GDM1 (cell line): ENCODE data around the gene NPTX1.
A peak's percentile ranks its signal among the peaks of the same experiment; 100 is the strongest.

Experiments
- DNase-seq: peaks from one replicate; lab custom pipeline; 2025; lab: John Stamatoyannopoulos, UW

Gene NPTX1

GRCh38 chr17:80443916-80444643, 32.3 kb downstream of the NPTX1 start:
- no peak for DNase-seq

DNA sequence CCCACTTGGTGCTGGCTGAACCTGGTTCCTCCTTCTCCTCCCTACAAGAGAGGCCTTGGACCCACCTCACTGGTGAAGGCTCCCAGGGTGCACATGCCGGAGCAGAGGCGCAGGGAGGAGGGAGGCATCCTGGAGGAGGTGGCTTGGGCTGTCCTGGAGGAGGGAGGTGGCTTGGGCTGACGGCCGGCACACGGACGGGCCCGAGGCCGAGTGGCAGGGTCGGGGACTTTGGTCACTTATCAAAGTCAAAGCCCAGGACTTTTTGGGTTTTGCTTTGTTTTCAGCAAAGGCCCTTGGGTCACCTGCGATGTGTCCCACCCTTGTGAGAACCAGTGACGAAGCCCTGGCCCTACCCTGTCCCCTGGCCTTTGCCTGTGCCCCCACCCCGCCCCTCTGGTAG, 32.9 kb downstream of the NPTX1 start:
- no peak for DNase-seq

- no peak for DNase-seq
Measured at GRCh38 chr17:80442764-80443163, 33.6 kb downstream of the NPTX1 start.

GRCh38 chr17:80442323-80442659, 34.1 kb downstream of the NPTX1 start:
- DNase-seq, result no peak

- no peak for DNase-seq
Measured at GRCh38 chr17:80441598-80442322, 34.6 kb downstream of the NPTX1 start.

- DNase-seq, result peak; percentile 20
Measured at GRCh38 chr17:80441133-80441578, 35.3 kb downstream of the NPTX1 start.

DNA sequence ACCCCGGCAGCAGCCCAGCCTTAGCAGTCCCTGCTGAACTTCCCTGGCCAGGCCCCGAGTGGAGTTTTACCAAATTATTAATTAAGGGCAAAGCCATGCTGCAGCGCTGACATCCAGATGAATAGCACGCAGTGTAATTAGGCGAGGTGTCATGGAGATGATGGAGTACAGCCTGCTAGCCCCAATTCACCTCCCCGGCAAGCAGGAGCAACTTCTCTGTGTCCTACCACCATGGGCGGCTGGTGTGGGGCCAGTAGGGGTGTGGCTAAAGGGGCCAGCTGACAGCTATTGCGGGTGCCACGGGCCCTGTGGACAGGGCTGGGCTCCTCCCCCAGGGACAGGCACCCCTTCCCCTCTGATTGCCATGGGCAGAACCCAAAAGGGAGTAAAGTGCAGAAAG, 36.9 kb downstream of the NPTX1 start:
- no peak for DNase-seq

GRCh38 chr17:80438806-80439205, 37.6 kb downstream of the NPTX1 start:
- no peak for DNase-seq

GRCh38 chr17:80437532-80437931, 38.9 kb downstream of the NPTX1 start:
- DNase-seq, result no peak

DNA sequence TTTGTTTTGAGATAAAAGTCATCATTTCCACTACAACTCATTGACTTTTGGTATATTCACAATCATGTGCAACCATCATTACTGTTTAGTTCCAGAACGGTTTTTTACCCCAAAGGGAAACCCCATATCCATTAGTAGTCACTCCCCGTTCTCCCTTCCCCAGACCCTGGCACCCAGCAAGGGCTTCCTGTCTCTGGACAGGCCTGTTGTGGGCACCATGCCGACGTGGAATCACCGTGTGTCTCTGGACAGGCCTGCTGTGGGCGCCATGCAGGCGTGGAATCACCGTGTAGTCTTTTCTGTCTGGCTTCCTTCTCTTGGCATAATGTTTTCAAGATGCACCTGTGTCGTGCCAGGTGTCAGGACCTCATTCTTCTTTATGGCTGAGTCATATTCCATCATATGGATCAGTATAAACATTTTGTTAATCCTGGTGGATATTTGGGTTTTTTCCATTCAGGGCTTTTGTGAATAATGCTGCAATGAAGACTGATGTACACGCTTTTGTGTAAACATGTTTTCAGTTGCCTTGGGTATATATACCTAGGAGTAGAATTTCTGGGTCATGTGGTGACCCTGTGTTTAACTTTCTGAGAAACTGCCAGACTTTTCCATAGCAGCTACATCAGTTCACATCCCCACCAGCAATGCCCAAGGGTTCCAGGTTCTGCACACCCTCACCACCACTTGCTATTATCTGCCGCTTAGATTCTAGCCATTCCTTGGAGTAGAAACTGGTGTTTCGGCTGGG, 42.3 kb downstream of the NPTX1 start:
- DNase-seq, result no peak

DNA sequence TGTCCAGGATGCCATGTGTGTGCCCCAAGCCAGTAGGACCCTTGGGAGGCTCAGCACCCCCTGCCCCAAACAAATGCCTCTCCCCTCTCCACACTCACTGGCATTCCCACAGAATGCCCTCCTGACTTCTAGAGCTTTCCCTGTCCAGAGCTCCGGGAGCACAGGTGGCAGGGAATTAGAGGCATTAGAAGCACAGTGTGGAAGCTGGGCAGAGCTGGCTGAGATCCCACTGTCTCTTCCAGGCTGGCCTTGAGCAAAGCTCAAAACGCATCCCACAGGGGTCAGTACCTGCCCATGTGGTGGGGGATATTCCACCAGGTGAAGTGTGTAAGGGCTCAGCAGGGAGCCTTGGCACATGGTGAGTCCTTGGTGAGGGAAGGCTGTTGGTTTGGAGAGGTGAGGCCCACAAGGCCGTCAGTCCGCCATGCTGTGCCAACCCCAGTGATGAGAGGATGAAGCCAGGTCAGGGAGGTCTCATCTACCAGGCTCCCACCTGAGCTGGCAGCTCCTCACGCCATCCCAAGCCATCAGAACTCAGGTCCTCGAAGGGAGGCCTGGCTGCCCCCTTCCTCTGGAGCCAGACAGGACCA, 43.4 kb downstream of the NPTX1 start:
- no peak for DNase-seq

- DNase-seq, result no peak
Measured at GRCh38 chr17:80432350-80432955, 44.0 kb downstream of the NPTX1 start.

DNA sequence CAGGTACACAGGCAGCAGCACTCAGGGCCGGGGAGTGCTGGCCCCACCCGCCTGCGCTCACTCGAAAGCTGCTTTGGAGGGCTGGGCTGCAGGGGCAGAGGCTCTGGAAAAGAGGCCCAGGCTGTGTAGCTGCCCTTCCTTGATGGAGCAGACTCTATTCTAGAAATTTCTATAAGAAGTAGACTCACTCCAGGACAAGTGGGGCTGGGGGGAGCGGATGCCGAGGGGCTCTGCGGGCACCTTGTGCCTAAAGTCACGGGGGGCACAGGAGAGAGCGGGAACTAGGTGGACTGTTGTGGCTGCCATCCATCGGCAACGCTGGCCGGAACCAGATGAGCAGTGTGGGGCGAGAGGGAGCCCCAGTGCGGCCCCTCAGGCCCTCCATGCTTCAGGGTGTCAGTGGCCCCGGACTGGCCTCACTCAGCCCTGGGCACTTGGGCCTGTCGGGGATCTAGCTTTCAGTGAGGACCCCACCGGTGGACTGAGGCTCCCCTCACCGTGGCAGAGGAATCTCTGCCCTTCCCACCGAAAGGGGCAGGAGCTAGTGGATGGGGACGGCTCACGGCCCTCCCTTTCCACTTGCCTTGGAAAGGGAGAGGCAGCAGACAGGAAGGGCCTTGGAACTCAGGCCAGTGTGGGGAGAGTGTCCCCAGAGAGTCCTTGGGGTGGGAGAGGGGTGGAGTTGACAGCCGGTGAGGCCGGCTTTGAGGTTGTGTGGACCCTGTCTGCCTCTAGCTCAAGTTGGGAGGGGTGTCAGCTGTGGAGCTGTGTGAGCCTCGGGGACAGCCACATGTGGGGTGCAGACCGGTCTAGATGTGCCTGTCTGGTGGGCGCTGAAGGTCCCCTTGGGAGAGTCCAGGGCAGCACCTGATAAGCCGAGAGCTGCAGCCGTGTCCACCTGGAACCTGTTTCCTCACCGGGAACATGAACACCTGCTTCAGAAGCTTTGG, 44.9 kb downstream of the NPTX1 start:
- no peak for DNase-seq

DNA sequence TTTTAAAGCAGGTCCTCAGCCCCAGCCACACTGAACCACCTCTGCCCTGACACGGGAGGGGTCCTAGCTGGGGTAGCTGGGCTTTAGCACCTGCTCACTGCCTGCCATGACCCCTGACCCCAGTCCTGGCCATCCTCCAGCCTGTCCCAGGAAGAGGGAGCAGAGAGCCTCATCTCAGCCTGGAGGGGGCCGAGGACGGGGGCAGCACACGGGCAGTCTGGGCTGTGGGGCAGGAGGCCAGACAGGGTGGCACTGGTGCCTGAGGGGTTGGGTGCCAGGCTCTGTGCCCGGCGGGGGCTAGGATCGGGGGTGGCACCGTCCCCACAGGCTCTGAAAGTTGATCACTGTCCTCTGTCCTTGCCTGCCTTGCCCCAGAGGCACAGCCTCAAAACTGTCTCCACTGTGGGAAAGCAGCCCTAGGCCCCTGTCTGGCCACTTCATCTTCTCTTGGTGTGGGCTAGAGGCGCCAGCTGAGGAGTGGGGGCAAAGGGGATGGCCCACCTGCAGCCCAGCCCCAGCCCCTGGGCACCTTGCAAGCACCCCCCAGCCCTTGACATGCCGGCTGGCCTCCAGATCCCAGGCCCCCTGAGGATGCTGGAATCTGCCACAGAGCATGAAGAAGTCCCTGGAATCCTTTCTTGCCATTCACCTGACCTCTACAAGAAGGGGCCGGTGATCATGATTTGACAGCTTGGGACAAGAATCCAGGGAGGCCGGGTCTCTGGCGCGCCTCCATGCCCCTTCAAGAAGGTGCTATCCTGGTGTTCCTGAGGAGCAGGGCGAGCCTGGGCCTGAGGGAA, 45.8 kb downstream of the NPTX1 start:
- DNase-seq, result no peak

DNA sequence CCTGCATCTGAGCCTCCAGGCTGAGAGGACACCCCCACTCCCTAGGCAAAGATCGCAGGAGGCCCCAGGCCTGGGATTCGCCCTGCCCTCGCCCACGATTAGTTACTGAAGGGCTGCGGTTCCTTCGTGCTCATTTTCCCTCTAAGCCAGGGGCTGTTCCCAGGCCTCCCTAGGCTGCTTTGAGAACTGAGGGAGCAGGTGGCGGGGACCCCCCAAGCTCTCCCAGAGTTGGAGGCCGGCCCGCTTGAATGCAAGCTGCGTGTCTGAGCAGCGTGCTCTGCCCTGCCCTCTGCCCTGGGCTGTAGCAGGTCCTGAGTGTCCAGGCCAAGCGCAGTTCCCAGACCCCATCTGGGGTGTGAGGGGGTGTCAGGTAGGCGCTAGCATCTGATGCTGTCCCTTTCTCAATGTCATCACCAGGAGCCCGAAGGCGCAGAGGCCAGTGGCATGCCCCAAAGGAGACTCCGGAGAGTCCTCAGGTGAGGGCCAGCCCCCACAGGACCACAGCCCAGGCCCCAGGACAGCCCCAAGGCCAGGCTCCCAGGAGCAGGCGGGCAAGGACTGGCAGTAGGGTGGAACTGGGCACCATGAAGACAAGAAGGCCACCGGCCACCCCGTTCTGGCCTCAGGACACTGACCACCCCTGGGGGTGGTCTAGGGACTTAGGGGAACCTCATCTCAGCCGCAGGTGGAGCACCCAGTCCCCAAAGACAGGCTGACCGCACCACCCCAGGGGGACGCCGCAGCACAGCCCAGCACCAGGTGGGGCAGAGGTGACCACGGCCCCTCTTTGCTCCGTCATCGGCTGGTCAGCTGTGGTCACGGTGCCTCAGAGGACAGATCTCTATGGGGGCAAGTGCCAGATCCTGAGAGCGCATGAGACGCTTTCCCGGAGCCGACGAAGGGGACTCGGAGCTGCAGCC, 46.8 kb downstream of the NPTX1 start:
- DNase-seq, result no peak

GRCh38 chr17:80428796-80429195, 47.6 kb downstream of the NPTX1 start:
- no peak for DNase-seq

DNA sequence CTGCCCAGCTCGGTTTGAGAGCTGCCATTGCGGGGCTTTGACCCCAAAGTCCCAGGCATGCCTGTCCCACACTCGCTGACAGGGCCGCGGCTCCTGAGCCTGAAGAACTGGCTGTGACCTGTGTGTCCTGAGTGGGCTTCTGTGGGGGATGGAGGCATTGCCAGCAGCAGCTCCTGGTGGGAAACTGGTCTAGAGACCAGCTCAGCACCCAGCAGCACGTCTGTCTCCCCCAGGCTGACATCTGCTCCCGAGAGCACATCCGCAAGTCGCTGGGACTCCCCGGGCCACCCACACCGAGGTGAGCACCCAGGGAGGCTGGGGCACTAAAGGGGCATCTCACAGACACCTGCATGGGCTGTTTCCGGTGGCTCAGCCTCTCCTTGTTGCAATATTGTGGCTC, 48.0 kb downstream of the NPTX1 start:
- no peak for DNase-seq

GRCh38 chr17:80427366-80428282, 48.8 kb downstream of the NPTX1 start:
- no peak for DNase-seq
